Hindlimb muscle (tissue), 1 donor: ENCODE measurements around the gene MRPL40. TPM values are rescaled to one million over a fixed set of nuclear protein-coding genes. Genes with fewer than 3 reads are reported as not detected.

Source experiments
- DNase-seq: peaks from one replicate; pipeline ENCODE4 v3.0.0-alpha.2; 2013
- polyA plus RNA-seq: library from polyadenylated mRNA; unstranded; fragments of 120-200 nt; gene quantifications from one replicate; pipeline ENCODE4 v1.2.1, GENCODE V29; 2013; ENCODE audit not compliant: insufficient read length

Gene MRPL40
- polyA plus RNA-seq, 1 donor = 31.4 TPM

DNA sequence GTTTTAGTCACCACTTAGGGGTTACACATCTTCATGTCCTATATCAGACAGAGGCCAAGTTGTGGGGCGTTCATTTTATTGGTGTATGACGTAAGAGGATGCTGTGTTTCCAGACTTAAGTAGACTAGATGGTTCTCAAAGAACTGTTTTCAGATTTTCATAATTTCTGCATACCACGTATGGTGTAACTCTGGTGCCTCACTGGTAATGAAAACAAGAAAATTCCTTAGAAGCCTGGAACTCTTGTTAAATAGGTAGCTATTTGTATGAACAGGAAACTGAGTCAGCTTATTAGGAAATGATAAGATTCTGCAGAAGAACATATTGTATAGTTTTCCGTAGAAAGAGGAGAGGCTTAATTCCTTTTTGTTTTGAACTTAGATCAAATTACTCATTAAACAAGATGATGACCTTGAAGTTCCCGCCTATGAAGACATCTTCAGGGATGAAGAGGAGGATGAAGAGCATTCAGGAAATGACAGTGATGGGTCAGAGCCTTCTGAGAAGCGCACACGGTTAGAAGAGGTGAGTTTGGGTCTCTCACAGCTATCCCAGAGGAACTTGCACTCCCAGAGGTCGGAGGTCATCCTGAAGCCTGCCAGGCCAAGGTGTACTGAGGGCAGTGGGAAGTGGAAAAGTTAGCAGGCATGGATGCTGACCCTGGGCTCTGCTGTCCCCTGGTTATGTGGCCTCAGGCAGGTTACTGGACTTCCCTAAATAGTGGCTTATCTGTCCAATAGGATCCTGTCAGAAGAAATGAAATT, 51.3 kb downstream of the MRPL40 start:
- DNase-seq = no peak

Other genes starting within 250 kb of the MRPL40 start
- gene CLTCL1, start 140.8 kb upstream of the MRPL40 start, polyA plus RNA-seq = 36.3 TPM
- gene HIRA, start 812 bp upstream of the MRPL40 start, polyA plus RNA-seq = 20.2 TPM
- gene C22orf39, start 15.2 kb downstream of the MRPL40 start, polyA plus RNA-seq = 35.7 TPM
- 40.6 TPM for gene UFD1, start 46.6 kb downstream of the MRPL40 start, polyA plus RNA-seq
- gene CDC45, start 47.4 kb downstream of the MRPL40 start, polyA plus RNA-seq = 7.4 TPM
- gene CLDN5, start 91.9 kb downstream of the MRPL40 start, polyA plus RNA-seq = 58.6 TPM